Activated T-helper 1 cell treated with anti-CD3 and anti-CD28 coated beads, Interleukin-2, amount 50 U/mL, for 16 hours (primary cell): ENCODE data around the gene PPP1R2.
"Not testable (repeated sequence)": the region's sequence is repeated elsewhere in the genome, so short reads cannot be mapped to it uniquely, and the experiment has no call there.

ENCODE experiments used
- DNase-seq, 2 donors: peaks; one replicate each; pipeline ENCODE4 v3.0.0-alpha.2; 2020; ENCODE audit warnings: low read depth in 1 of 2, low spot score in 1 of 2

Gene PPP1R2

DNA sequence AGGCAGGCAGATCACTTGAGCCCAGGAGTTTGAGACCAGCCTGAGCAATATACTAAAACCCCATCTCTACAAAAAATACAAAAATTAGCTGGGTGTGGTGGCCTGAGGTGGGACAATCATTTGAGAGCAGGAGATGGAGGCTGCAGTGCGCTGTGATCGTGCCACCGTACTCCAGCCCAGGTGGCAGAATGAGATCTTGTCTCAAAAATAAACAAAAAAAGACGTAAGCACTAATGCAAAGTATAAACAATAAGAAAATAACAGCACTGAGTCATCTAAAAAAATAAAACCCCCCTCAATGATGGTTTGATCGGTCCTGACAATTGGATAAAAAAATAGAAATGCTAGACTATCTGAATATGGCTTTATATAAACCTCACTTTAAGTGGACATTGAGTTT, 3.6 kb downstream of the PPP1R2 start:
- no peak for DNase-seq

DNA sequence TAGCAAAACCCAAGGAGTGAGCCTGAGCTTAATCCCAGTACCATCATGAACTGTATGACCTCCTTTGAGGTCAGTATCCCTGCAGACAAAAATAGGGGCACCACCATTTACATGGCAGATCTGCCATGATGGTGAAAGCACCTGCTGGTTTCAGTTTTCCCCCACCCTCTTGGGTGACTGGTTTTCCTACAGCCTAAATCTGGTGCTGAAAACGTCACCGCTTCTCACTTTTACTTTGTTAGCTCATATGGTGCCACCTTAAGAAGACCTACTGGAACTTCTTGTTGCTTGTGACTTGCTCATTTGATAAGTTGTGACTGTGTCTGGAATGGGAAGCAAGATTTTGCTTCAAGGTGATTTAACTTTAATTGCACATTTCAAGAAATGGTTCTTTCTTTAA, 5.1 kb downstream of the PPP1R2 start:
- DNase-seq = no peak

DNA sequence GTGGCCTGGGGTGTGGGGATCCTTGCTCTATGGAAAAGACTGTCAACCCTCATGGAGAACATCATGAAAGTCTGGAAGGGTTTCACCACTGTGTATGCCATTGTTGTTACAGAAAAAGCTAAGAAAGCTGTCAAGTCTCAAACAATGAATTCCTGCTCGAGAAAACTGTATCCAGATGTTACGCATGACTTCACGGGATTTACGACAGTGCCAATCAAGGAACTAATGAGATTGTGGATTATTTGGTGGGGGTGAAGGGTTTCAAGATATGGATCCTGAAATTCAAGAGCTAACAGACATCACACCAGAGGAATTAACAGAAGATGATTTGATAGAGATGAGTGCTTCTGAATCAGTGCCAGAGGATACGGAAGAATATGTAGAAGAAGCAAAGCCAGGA, 7.8 kb downstream of the PPP1R2 start:
- DNase-seq = no peak

DNA sequence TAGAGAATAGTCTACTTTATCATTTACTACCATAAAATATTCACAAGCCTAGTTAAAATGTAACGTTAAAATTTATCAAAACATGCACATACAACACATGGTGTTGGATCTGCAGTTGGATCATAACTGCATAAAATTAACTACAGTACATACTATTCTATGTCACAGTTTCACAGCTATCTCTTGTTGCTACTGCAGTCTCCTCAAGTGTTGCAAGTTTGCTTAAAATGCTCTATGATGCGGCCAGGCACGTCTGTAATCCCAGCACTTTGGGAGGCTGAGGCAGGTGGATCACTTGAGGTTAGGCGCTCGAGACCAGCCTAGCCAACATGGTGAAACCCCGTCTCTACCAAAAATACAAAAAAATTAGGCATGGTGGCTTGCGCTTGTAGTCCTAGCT, 10.3 kb downstream of the PPP1R2 start:
- no peak for DNase-seq

DNA sequence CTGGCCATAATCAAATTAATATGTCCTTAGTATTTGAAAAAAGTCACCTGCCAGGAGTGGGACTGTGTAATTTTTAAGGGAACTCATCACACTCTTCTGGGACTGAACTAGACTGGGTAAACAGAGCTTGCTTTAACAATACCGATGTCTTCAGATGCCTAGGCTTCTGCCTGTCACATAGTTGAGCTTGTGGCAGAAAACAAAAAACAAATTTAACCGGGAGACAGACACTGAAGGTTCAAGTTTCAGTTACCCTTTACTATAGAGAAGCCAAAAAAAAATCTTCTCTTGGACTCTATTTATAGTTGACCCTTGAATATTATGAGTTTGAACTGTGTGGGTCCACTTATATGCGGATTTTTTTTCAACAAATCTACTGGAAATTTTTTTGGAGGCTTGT, 10.8 kb downstream of the PPP1R2 start:
- no peak for DNase-seq

GRCh38 chr3:195531683-195532082, 11.4 kb downstream of the PPP1R2 start:
- no peak for DNase-seq

DNA sequence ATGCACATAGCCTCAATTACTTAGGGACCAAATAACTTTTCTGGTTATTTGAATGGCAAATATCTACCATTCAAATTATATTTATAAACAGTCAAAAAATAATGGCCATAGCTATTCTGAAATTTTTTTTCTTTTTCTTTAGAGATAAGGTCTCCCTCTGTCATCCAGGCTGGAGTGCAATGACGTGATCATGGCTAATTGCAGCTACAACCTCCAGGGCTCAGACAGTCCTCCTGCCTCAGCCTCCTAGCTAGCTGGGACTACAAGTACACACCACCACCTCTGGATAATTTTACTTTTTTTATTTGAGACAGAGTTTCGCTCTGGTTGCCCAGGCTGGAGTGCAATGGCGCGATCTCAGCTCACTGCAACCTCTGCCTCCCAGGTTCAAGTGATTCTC, 16.6 kb downstream of the PPP1R2 start:
- no peak for DNase-seq

DNA sequence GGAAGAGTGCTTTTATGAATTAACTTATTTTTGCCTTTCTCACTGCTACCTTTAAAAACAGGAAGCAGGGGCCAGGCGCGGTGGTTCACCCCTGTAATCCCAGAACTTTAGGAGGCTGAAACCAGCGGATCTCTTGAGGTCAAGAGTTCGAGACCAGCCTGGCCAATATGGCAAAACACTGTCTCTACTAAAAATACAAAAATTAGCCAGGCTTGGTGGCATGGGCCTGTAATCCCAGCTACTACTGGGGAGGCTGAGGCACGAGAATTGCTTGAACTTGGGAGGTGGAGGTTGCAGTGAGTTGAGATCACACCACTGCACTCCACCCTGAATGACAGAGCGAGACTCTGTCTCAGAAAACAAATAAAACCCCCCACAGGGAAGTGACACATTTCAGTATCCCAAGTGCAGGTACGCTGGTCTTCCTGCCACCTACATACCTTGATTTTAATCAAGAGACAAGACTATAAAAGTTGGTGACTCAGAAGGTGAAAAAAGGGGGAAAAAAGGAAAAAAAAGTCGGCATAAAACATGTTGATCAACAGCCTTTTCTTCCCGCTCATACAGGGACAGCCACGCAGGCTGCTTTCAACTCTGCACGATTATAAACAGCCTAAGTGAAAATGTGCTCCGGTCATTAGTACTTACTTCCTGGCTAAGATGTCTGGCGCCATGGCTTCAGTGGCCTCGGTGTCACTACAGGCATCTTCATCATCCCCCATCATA, 18.8 kb downstream of the PPP1R2 start:
- no peak for DNase-seq

DNA sequence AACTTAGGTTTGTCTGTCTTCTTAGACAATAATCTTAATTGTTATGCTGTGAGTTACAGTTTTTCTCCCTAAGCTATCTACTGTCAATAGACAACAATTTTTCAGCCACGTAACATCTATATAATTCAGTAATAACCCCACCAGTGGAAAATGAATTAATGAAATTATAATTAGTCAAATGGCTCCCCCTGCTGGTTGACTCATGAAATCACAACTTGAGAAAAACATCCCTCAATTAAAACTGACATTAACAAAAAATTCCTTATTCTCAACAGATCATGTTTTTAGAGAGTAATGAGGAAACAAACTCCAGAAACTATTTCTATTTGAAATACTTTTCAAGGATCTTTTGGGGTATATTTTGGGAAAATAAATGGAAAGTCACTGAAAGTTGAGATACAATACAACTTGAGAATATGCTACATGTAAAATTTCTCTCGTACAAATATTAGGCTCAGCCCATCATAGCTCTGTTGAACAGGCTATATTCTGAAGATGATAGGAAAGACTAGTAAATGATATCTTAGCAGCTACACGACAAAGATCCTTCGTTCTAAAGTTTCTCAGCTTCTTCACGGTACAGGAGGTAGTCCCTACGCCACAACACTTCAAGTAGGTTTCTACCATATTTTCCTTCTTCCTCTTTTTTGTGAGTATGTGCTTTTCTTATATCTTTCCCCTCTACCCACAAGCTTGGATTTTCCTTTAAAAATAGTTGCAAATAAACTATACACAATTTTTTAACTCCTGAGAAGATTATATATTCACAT, 20.7 kb downstream of the PPP1R2 start:
- DNase-seq = no peak

DNA sequence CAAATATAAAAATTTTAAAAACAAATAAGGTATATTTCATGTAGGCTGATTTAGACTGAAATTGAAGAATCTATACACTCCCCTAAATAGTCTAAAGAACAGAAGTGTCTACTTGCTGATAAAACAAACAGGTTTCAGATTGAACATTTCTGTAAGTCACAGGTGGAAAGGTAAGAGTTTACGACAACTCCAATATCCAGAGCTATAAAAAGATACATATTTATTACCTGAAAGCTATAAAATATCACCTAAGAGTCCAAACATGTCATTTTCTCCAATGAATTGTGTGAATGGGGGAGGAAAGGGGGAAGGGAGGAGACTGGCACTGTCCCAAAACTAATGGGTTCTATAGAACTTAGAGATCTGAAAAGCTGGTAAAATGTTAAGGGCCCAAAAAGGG, 26.1 kb downstream of the PPP1R2 start:
- no peak for DNase-seq

DNA sequence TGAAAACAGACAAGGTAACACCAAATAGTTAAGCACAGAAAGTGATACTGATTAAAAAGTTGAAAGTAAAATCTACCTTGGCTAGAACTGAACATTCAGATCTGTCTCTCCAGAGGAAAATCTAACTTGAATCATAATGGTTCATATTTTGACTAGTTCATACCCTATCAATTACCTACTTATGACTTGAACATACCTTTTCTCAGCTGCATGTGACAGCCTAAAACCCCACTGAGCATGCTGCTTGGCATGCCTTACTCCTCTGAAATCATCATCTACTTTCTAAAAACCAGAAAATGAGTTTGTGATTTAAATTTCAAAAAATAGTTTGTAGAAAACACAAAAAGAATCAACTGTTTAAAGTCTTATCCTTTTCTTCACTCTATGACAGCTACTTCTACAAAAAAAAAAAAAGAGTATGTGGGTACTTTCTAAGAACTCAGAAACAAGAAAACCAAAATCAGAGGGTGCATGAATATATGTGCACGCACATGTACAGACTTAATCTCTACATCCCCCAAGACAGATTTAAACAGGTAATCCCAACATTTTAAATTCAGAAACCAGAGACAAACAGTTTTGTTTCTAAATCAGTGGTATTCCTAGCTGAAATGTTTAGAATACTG, 28.4 kb downstream of the PPP1R2 start:
- not testable (repeated sequence) for DNase-seq

GRCh38 chr3:195512798-195513345, 30.3 kb downstream of the PPP1R2 start:
- no peak for DNase-seq

GRCh38 chr3:195511136-195511535, 32.0 kb downstream of the PPP1R2 start:
- no peak for DNase-seq

GRCh38 chr3:195508185-195508584, 34.9 kb downstream of the PPP1R2 start:
- DNase-seq = no peak

GRCh38 chr3:195475614-195476013, 67.5 kb downstream of the PPP1R2 start:
- no peak for DNase-seq

DNA sequence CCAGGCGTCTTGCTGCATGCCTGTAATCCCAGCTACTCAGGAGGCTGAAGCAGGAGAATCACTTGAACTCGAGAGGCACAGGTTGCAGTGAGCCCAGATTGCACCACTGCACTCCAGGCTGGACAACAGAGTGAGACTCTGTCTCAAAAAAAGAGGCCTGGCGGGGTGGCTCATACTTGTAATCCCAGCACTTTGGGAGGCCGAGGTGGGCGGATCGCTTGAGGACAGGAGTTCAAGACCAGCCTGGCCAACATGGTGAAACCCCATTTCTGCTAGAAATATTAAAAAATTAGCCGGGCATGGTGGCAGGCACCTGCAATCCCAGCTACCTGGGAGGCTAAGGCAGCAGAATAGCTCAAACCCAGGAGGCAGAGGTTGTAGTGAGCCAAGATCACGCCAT, 68.0 kb downstream of the PPP1R2 start:
- DNase-seq = not testable (repeated sequence)

GRCh38 chr3:195468841-195469240, 74.3 kb downstream of the PPP1R2 start:
- no peak for DNase-seq

DNA sequence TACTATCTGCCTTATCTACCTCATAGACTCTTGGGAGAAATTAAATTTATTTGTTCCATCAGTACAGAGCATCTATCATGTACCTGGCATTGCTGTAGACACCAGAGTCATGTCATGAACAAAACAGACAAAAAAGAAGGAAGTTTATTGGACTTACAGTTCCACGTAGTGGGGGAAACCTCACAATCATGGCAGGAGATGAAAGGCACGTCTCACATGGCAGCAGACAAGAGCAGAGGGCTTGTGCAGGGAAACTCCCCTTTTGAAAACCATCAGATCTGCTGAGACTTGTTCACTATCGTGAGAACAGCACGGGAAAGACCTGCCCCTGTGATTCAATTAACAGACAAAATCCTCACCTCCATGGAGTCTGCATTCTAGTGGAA, 74.7 kb downstream of the PPP1R2 start:
- DNase-seq = no peak

DNA sequence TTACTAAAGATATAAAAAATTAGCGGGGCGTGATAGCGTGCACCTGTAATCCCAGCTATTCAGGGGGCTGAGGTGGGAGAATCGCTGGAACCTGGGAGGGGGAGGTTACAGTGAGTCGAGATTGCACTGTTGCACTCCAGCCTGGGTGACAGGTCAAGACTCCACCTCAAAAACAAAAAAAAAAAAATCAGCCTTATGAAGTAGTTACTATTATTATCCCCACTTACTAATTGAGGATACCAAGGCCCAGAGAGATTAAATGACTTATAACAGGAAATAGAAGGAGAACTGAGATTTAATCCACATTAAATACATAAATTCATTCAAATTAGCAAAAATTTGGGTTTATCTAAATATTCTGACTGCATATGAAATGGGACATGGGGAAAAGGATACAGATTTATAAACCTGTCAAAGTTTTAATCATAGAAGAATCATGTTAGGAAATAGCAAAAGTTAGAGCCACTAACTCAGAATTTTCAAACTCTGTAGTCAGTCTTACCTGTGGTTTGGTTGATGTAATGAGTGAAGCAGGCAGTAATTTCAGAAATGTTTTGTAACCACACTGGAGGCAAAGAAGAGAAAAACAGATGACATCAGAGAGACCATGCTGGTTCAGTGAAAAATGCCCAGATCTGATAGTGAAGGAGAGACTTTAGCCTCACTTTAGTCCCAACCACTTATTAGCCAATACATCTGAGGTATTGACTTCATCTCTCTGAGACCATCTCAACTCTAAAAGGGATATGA, 75.3 kb downstream of the PPP1R2 start:
- no peak for DNase-seq

DNA sequence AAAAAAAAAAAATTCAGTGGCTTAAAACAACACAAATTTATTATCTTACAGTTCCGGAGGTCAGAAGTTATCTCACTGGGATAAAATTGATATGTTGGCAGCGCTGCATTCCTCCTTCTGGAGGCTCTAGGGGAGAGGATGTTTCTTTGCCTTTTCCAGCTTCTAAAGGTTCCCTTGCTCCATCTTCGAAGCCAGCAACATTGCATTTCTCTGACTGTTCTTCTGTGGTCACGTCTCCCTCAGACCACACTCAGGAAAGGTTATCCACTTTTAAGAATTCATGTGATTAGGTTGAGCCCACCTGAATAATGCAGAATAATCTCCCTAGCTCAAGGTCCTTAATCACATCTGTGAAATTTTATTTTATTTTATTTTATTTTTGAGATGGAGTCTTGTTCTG, 76.9 kb downstream of the PPP1R2 start:
- no peak for DNase-seq
